ENCODE measurements around the gene NOX3. TPM values are rescaled to one million over a fixed set of nuclear protein-coding genes. Genes with fewer than 3 reads are reported as not detected.

NOX3 gene
- polyA plus RNA-seq, 1 donor from 2014 or later = 0.11 TPM

GRCh38 chr6:155411154-155412052, 44.2 kb downstream of the NOX3 start:
- no peaks in the 10 kb centered on the region for H3K9me3 ChIP-seq (ENCODE audit: low read length)
- peak overlapping the region; percentile 11 for H3K4me3 ChIP-seq (ENCODE audit: low read length)
- peak overlapping the region; percentile 54 for H3K4me2 ChIP-seq (ENCODE audit: low read length)
- no peak overlapping the region for H2AFZ ChIP-seq (ENCODE audit: low read depth, low read length)
- TF ChIP-seq MXI1 (conservative IDR thresholded peaks at IDR 0.05; ENCODE audit: poor library complexity, severe bottlenecking) (no peak), REST (IDR thresholded peaks at IDR 0.05; ENCODE audit: borderline replicate concordance) (peak; percentile 63)
- H4K20me1 ChIP-seq (ENCODE audit: insufficient read depth) = no peaks in the 10 kb centered on the region
- no peak overlapping the region for H3K9ac ChIP-seq (ENCODE audit: low read length)
- no peaks in the 10 kb centered on the region for H3K27me3 ChIP-seq (ENCODE audit: insufficient read depth, low read depth, low read length)
- no peaks in the 10 kb centered on the region for H3K79me2 ChIP-seq (replicated peaks; ENCODE audit: insufficient read depth, low read length)
- peak overlapping the region; percentile 38 for H3K27ac ChIP-seq (ENCODE audit: low read length)
- peaks cover 6% of the 10 kb centered on the region for H3F3A ChIP-seq (ENCODE audit: insufficient read depth, low read length, poor library complexity, severe bottlenecking)
- no peaks in the 10 kb centered on the region for H3K36me3 ChIP-seq (ENCODE audit: insufficient read depth, low read length)
- H3K9me2 ChIP-seq (ENCODE audit: insufficient read depth, low read length) = no peaks in the 10 kb centered on the region

- Histone ChIP-seq H3K9me2 (ENCODE audit: insufficient read depth, low read length) (no peaks in the 10 kb centered on the region), H3K79me2 (replicated peaks; ENCODE audit: insufficient read depth, low read length) (no peaks in the 10 kb centered on the region), H3K9me3 (ENCODE audit: low read length) (no peaks in the 10 kb centered on the region), H3K36me3 (ENCODE audit: insufficient read depth, low read length) (no peaks in the 10 kb centered on the region), H4K20me1 (ENCODE audit: insufficient read depth) (no peaks in the 10 kb centered on the region), H3K9ac (ENCODE audit: low read length) (no peak overlapping the region), H3K27ac (ENCODE audit: low read length) (no peak overlapping the region), H3K4me2 (ENCODE audit: low read length) (no peak overlapping the region), H3K27me3 (ENCODE audit: insufficient read depth, low read depth, low read length) (no peaks in the 10 kb centered on the region), H3K4me3 (ENCODE audit: low read length) (no peak overlapping the region), H2AFZ (ENCODE audit: low read depth, low read length) (no peak overlapping the region), H3F3A (ENCODE audit: insufficient read depth, low read length, poor library complexity, severe bottlenecking) (peaks cover 6% of the 10 kb centered on the region)
- TF ChIP-seq SMC3 (conservative IDR thresholded peaks at IDR 0.05; ENCODE audit: poor library complexity) (no peak), POLR2AphosphoS5 (IDR thresholded peaks at IDR 0.05) (no peak), EZH2 (IDR thresholded peaks at IDR 0.05; ENCODE audit: borderline replicate concordance, insufficient read depth, low read length, poor library complexity, severe bottlenecking) (no peak), CTCF (IDR thresholded peaks at IDR 0.05; ENCODE audit: poor library complexity, severe bottlenecking) (no peak), EP300 (conservative IDR thresholded peaks at IDR 0.05; ENCODE audit: poor library complexity, severe bottlenecking) (no peak), MXI1 (conservative IDR thresholded peaks at IDR 0.05; ENCODE audit: poor library complexity, severe bottlenecking) (no peak), REST (IDR thresholded peaks at IDR 0.05; ENCODE audit: borderline replicate concordance) (no peak), RAD21 (conservative IDR thresholded peaks at IDR 0.05) (no peak), TAF1 (IDR thresholded peaks at IDR 0.05; ENCODE audit: low read depth) (no peak)
Measured at GRCh38 chr6:155409391-155409790, 46.2 kb downstream of the NOX3 start.

Data from neural cell (in vitro differentiated cells).